H1 (cell line): ENCODE data around the gene DOHH. TPM values are rescaled to one million over a fixed set of nuclear protein-coding genes. Genes with fewer than 3 reads are reported as not detected.
A peak's percentile ranks its signal among the peaks of the same experiment; 100 is the strongest.

Experiments
- CTCF ChIA-PET: fragments of 300-600 bp; sonication (Branson Sonifier 250); formaldehyde crosslinking; loops from one replicate; lab custom pipeline; 2021; ENCODE audit not compliant: partially characterized antibody; lab: Charles Lee
- POLR2A ChIA-PET: fragments of 300-600 bp; sonication (Branson Sonifier 250); formaldehyde crosslinking; loops from one replicate; lab custom pipeline; 2021; ENCODE audit warnings: inconsistent platforms; ENCODE audit not compliant: partially characterized antibody; lab: Charles Lee
- DNase-seq, 2 experiments: peaks; one replicate each; pipeline versions ENCODE4 v3.0.0 to v3.0.0-alpha.2; 2010 to 2022; ENCODE audit warnings: low spot score in 2 of 2, low read depth in 1 of 2, mixed read lengths in 1 of 2
- FAIRE-seq: peaks from 2 replicates; lab custom pipeline; 2011; peaks lifted over from hg19 to GRCh38; lab: Jason Lieb, UNC
- H2AFZ ChIP-seq: 2 replicates; pipeline ENCODE4 v1.8.1; 2012; ENCODE audit warnings: low read length, inconsistent platforms
- H2AK5ac ChIP-seq: 2 replicates; pipeline ENCODE4 v1.6.1; 2013; ENCODE audit warnings: low read depth, low read length
- H2BK120ac ChIP-seq: replicated peaks from 2 replicates; pipeline ENCODE3; 2013; ENCODE audit warnings: low read depth, low read length, inconsistent platforms
- H2BK12ac ChIP-seq: 2 replicates; pipeline ENCODE4 v1.6.1; 2013; ENCODE audit warnings: low read depth, low read length
- H2BK15ac ChIP-seq: 2 replicates; pipeline ENCODE4 v1.6.1; 2013; ENCODE audit warnings: low read length
- H2BK20ac ChIP-seq: 2 replicates; pipeline ENCODE4 v1.6.1; 2013; ENCODE audit warnings: low read length
- H2BK5ac ChIP-seq: 2 replicates; pipeline ENCODE4 v1.6.1; 2013; ENCODE audit warnings: low read depth, low read length
- H3K14ac ChIP-seq: 2 replicates; pipeline ENCODE4 v1.6.1; 2013; ENCODE audit warnings: inconsistent platforms; ENCODE audit not compliant: insufficient read length
- H3K18ac ChIP-seq: 2 replicates; pipeline ENCODE4 v1.6.1; 2013; ENCODE audit warnings: low read length; ENCODE audit errors: extremely low read depth
- H3K23ac ChIP-seq: 2 replicates; pipeline ENCODE4 v1.6.1; 2013; ENCODE audit warnings: inconsistent platforms; ENCODE audit not compliant: insufficient read length
- H3K23me2 ChIP-seq: 2 replicates; pipeline ENCODE4 v1.6.1; 2013; ENCODE audit warnings: low read depth, low read length
- H3K27ac ChIP-seq: 2 replicates; pipeline ENCODE4 v1.6.1; 2011; ENCODE audit warnings: low read depth, low read length, inconsistent platforms
- H3K27me3 ChIP-seq, 4 experiments: replicated peaks in 1 of 4; 1 replicate in 1 of 4; 2 replicates in 3 of 4; pipeline versions ENCODE4 v1.6.1 to v1.8.1; 2011 to 2013; ENCODE audit warnings: low read length in 3 of 4, mild to moderate bottlenecking in 3 of 4, inconsistent platforms in 2 of 4, mixed read lengths in 2 of 4, moderate library complexity in 1 of 4; ENCODE audit not compliant: control insufficient read depth in 3 of 4, insufficient read depth in 3 of 4; ENCODE audit errors: extremely low read depth in 1 of 4
- H3K36me3 ChIP-seq, 4 experiments: 2 replicates each; pipeline versions ENCODE4 v1.6.1 to v1.8.1; 2011 to 2013; ENCODE audit warnings: mild to moderate bottlenecking in 4 of 4, low read length in 3 of 4, moderate library complexity in 2 of 4, control low read depth in 1 of 4, inconsistent platforms in 1 of 4; ENCODE audit not compliant: insufficient read depth in 4 of 4, control insufficient read depth in 2 of 4
- H3K4ac ChIP-seq: replicated peaks from 2 replicates; pipeline ENCODE3; 2013; ENCODE audit warnings: low read length, low read depth, mixed read lengths, inconsistent platforms; ENCODE audit not compliant: insufficient read length
- H3K4me1 ChIP-seq, 4 experiments: replicated peaks in 1 of 4; 1 replicate in 1 of 4; 2 replicates in 3 of 4; pipeline versions ENCODE4 v1.6.1 to v1.8.1; 2011 to 2013; ENCODE audit warnings: low read length in 3 of 4, inconsistent platforms in 2 of 4, mixed read lengths in 1 of 4; ENCODE audit not compliant: insufficient read depth in 4 of 4, control insufficient read depth in 3 of 4
- H3K4me2 ChIP-seq, 2 experiments: 2 replicates each; pipeline versions ENCODE4 v1.6.1 to v1.8.1; 2011 to 2013; ENCODE audit warnings: low read depth in 2 of 2, low read length in 2 of 2, control low read depth in 1 of 2, inconsistent platforms in 1 of 2, mild to moderate bottlenecking in 1 of 2; ENCODE audit not compliant: insufficient read depth in 1 of 2
- H3K4me3 ChIP-seq, 4 experiments: fragments of 200-600, 300-600 bp in 1 of 4; sonication (generic), shearing (Covaris generic), sonication (Bioruptor Twin) in 1 of 4; 2 replicates each; pipeline versions ENCODE4 v1.5.1 to v1.8.1; 2011 to 2016; ENCODE audit warnings: low read length in 4 of 4, low read depth in 3 of 4, control low read depth in 2 of 4, inconsistent platforms in 2 of 4, mild to moderate bottlenecking in 2 of 4, mixed read lengths in 1 of 4, moderate library complexity in 1 of 4; ENCODE audit not compliant: insufficient read depth in 2 of 4; ENCODE audit errors: extremely low read depth in 1 of 4
- H3K56ac ChIP-seq: replicated peaks from 2 replicates; pipeline ENCODE3; 2013; ENCODE audit warnings: low read depth, mild to moderate bottlenecking, mixed read lengths, low read length, inconsistent platforms; ENCODE audit not compliant: insufficient read length
- H3K79me1 ChIP-seq: 2 replicates; pipeline ENCODE4 v1.6.1; 2013; ENCODE audit warnings: low read depth, low read length, control low read depth
- H3K79me2 ChIP-seq, 2 experiments: 2 replicates each; pipeline versions ENCODE4 v1.6.1 to v1.8.1; 2012 to 2013; ENCODE audit warnings: low read length in 2 of 2, mild to moderate bottlenecking in 2 of 2, inconsistent platforms in 1 of 2; ENCODE audit not compliant: insufficient read depth in 2 of 2, control insufficient read depth in 1 of 2
- H3K9ac ChIP-seq, 4 experiments: replicated peaks in 1 of 4; 1 replicate in 1 of 4; 2 replicates in 3 of 4; pipeline versions ENCODE4 v1.6.1 to v1.8.1; 2011 to 2013; ENCODE audit warnings: low read depth in 3 of 4, low read length in 3 of 4, control low read depth in 2 of 4, mild to moderate bottlenecking in 2 of 4, moderate library complexity in 2 of 4, inconsistent platforms in 1 of 4; ENCODE audit errors: extremely low read depth in 1 of 4
- H3K9me3 ChIP-seq, 2 experiments: 2 replicates each; pipeline versions ENCODE4 v1.6.1 to v1.8.1; 2012 to 2013; ENCODE audit warnings: mild to moderate bottlenecking in 2 of 2, moderate library complexity in 2 of 2, control low read depth in 1 of 2, inconsistent platforms in 1 of 2, low read depth in 1 of 2, low read length in 1 of 2, mixed read lengths in 1 of 2; ENCODE audit not compliant: insufficient read depth in 2 of 2
- H4K20me1 ChIP-seq, 2 experiments: replicated peaks in 1 of 2; 2 replicates each; pipeline versions ENCODE3 to v1.8.1; 2011 to 2013; ENCODE audit warnings: inconsistent platforms in 2 of 2, low read length in 2 of 2, mild to moderate bottlenecking in 1 of 2; ENCODE audit not compliant: insufficient read depth in 2 of 2, control insufficient read depth in 1 of 2
- H4K5ac ChIP-seq: 2 replicates; pipeline ENCODE4 v1.6.1; 2013; ENCODE audit warnings: low read length, low read depth, mixed read lengths, inconsistent platforms; ENCODE audit not compliant: insufficient read length
- H4K8ac ChIP-seq: 2 replicates; pipeline ENCODE4 v1.8.0; 2013; ENCODE audit warnings: mild to moderate bottlenecking, moderate library complexity, low read length, inconsistent platforms; ENCODE audit not compliant: insufficient read depth; ENCODE audit errors: extremely low read depth
- H4K91ac ChIP-seq: replicated peaks from 2 replicates; pipeline ENCODE3; 2013; ENCODE audit warnings: low read length, mixed read lengths, inconsistent platforms; ENCODE audit not compliant: insufficient read length
- CREB1 ChIP-seq: IDR thresholded peaks from 2 replicates; pipeline ENCODE4 v1.6.1; 2012; ENCODE audit warnings: inconsistent platforms
- EZH2 ChIP-seq: fragments of 200-600 bp; sonication (generic); IDR thresholded peaks from 2 replicates; pipeline ENCODE4 v1.7.1; 2012; ENCODE audit warnings: low read depth, mild to moderate bottlenecking, moderate library complexity, low read length, inconsistent platforms; ENCODE audit not compliant: severe bottlenecking
- JUND ChIP-seq: IDR thresholded peaks from 2 replicates; pipeline ENCODE4 v1.6.1; 2011; ENCODE audit warnings: mild to moderate bottlenecking, improper control_type of control experiment, low read length
- KDM1A ChIP-seq: fragments of 200-600, 300-600 bp; sonication (generic); IDR thresholded peaks from 2 replicates; pipeline ENCODE4 v1.7.1; 2016; ENCODE audit warnings: mild to moderate bottlenecking, low read length, borderline replicate concordance
- KDM5A ChIP-seq: fragments of 200-600 bp; IDR thresholded peaks from 2 replicates; pipeline ENCODE4 v1.7.1; 2012; ENCODE audit warnings: mild to moderate bottlenecking, low read length, inconsistent platforms, mixed read lengths
- MAFK ChIP-seq: IDR thresholded peaks from 2 replicates; pipeline ENCODE4 v1.6.1; 2012; ENCODE audit warnings: low read depth, mild to moderate bottlenecking, improper control_type of control experiment, low read length
- POU5F1 ChIP-seq: IDR thresholded peaks from 2 replicates; pipeline ENCODE4 v1.6.1; 2011; ENCODE audit warnings: low read depth, mild to moderate bottlenecking, low read length, moderate library complexity
- SIN3A ChIP-seq, 2 experiments: IDR thresholded peaks in 1 of 2; conservative IDR thresholded peaks in 1 of 2; 2 replicates each; pipeline ENCODE4 v1.6.1; 2011 to 2012; ENCODE audit warnings: low read length in 2 of 2, improper control_type of control experiment in 1 of 2, low read depth in 1 of 2, mild to moderate bottlenecking in 1 of 2
- SIX5 ChIP-seq: IDR thresholded peaks from 2 replicates; pipeline ENCODE4 v1.6.1; 2011; ENCODE audit warnings: mild to moderate bottlenecking, low read depth, low read length
- SP1 ChIP-seq: IDR thresholded peaks from 2 replicates; pipeline ENCODE4 v1.6.1; 2011; ENCODE audit warnings: low read depth, low read length
- TCF12 ChIP-seq: IDR thresholded peaks from 2 replicates; pipeline ENCODE4 v1.6.1; 2011; ENCODE audit warnings: low read depth, mild to moderate bottlenecking, low read length
- WGBS, 2 experiments: shearing (Covaris generic) in 1 of 2; methylation state at CpG; one replicate each; pipeline versions ENCODE4 v1.1.6 to v1.1.7; 2013 to 2015; ENCODE audit warnings: low lambda C conversion rate in 2 of 2, mixed read lengths in 2 of 2, inconsistent platforms in 1 of 2, low coverage in 1 of 2, missing lambda C conversion rate in 1 of 2; ENCODE audit not compliant: insufficient replicate concordance in 2 of 2, insufficient coverage in 1 of 2, insufficient read length in 1 of 2; ENCODE audit errors: extremely low coverage in 1 of 2, missing lambda C conversion rate in 1 of 2; 5-methylcytosine and 5-hydroxymethylcytosine counted together
- polyA plus RNA-seq, 7 experiments: library from polyadenylated mRNA; depleted of rRNA in 3 of 7; stranded (reverse) in 5 of 7; unstranded in 2 of 7; fragments of >200 nt in 5 of 7; fragments of 200-250 nt in 2 of 7; gene quantifications; 1 replicate in 5 of 7; 2 replicates in 1 of 7; 4 replicates in 1 of 7; pipeline versions ENCODE4 v1.2.1 to v1.2.3, GENCODE V29; 2011 to 2013; ENCODE audit warnings: missing spikeins in 2 of 7, mixed read lengths in 2 of 7
- total RNA-seq: library from RNA; stranded (reverse); fragmentation: NEBNext Ultra II Directional; extraction: Animal tissue kit (Norgen Biotek cat#: 25700); gene quantifications from 2 replicates; pipeline ENCODE4 v1.2.1, GENCODE V29; 2021
- TF ChIP-seq, protein P1 (sequence below): IDR thresholded peaks from 2 replicates; pipeline ENCODE4 v1.6.1; 2011; ENCODE audit warnings: low read depth, mild to moderate bottlenecking, low read length; ENCODE audit not compliant: insufficient read depth

The DOHH gene
- total and polyA plus RNA-seq, 2 of the 8 experiments (the other 6 are each of a cell fraction or from before 2014, with no cell fraction given): 7.3 to 17.7 TPM

GRCh38 chr19:3499738-3500428 lies 591 bp downstream of the DOHH start:
- peak overlapping the region; percentile 46 for H3K4ac ChIP-seq
- peaks cover 7% of the 10 kb centered on the region for H3K23me2 ChIP-seq
- TF ChIP-seq SIN3A (conservative IDR thresholded peaks at IDR 0.05 in 1 of 2, IDR thresholded peaks at IDR 0.05 in 1 of 2; ENCODE audit: low read depth in 1 of 2, low read length in 2 of 2) (no peak), MAFK (no peak), KDM5A (no peak), KDM1A (no peak), SIX5 (no peak), POU5F1 (no peak), EZH2 (no peak), CREB1 (no peak), TCF12 (no peak), SP1 (no peak), JUND (no peak)
- TF ChIP-seq, protein P1, sequence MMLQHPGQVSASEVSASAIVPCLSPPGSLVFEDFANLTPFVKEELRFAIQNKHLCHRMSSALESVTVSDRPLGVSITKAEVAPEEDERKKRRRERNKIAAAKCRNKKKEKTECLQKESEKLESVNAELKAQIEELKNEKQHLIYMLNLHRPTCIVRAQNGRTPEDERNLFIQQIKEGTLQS: no peak

More at GRCh38 chr19:3499738-3500428, 591 bp downstream of the DOHH start:
- Histone ChIP-seq H4K5ac (no peak overlapping the region), H3K23ac (no peak overlapping the region), H2BK12ac (no peak overlapping the region; the same call in 1 of the 2 replicates), H2BK5ac (peak overlapping the region; percentile 100; the same call in 1 of the 2 replicates), H3K79me1 (peaks cover 6% of the 10 kb centered on the region), H3K36me3 (peaks cover 2 to 16% (median 6%) of the 10 kb centered on the region in 4 experiments; a peak in 6 of 8 replicates), H2BK15ac (no peak overlapping the region), H3K4me2 (peak overlapping the region; percentile 89 to 94), H3K9me3 (no peaks in the 10 kb centered on the region), H4K20me1 (peaks cover 1 to 8% of the 10 kb centered on the region in 2 experiments), H3K18ac (no peak overlapping the region), H3K56ac (peak overlapping the region; percentile 52), H3K27me3 (no peaks in the 10 kb centered on the region), H2AK5ac (peak overlapping the region; percentile 11), H3K79me2 (peaks cover 0 to 30% of the 10 kb centered on the region in 2 experiments; a peak in 2 of 4 replicates), H2BK120ac (no peak overlapping the region), H3K27ac (peak overlapping the region; percentile 100), H3K4me3 (peak overlapping the region; percentile 77 to 98 (median 92)), H4K91ac (no peak overlapping the region), H4K8ac (peak overlapping the region; percentile 99; the same call in 1 of the 2 replicates), H3K14ac (no peak overlapping the region), H2BK20ac (no peak overlapping the region), H3K4me1 (no peaks in the 10 kb centered on the region; a peak in 3 of 7 replicates), H3K9ac (peak overlapping the region; percentile 88 to 100 (median 96)), H2AFZ (no peak overlapping the region)
- FAIRE-seq: no peak
- no peak for DNase-seq
- POLR2A ChIA-PET: interaction anchor here (0.7 to 6.1 kb wide), 5 partner anchors 11 to 57 kb away, joined by 3 to 58 read pairs (median 5); partner anchors contain the start of gene SMIM24
- CTCF ChIA-PET: interaction anchor here (0.6 to 2.2 kb wide), 7 partner anchors 14 to 1490 kb away, joined by 3 to 8 read pairs (median 3); no protein-coding TSS in a partner anchor
- 33% methylated on average over 18 of the region's 18 CpGs; no CpG with 5 or more reads in 1 of the 2 experiments for WGBS, 2 experiments
